SK-N-SH treated with all-trans-retinoic acid at 6 μM for 48 hours (cell line): ENCODE measurements around the gene SCYGR4.

Experiments
- ATAC-seq: fragments of 200-7000 bp; cut with Tn5 transposase; 3 replicates; pipeline ENCODE4 v1.9.1; 2020; ENCODE audit warnings: mild to moderate bottlenecking, moderate library complexity
- ARNTL ChIP-seq: fragments of 450-650 bp; formaldehyde crosslinking; IDR thresholded peaks from 2 replicates; pipeline ENCODE4 v1.5.0; 2020; ENCODE audit warnings: low read depth, mild to moderate bottlenecking, moderate library complexity, borderline replicate concordance
- BACH2 ChIP-seq: fragments of 250-450 bp; sonication (Bioruptor Pico); IDR thresholded peaks from 2 replicates; pipeline ENCODE4 v1.9.0; 2021; ENCODE audit warnings: mild to moderate bottlenecking, borderline replicate concordance
- CSDC2 ChIP-seq: fragments of 250-450 bp; sonication (Bioruptor Pico); IDR thresholded peaks from 2 replicates; pipeline ENCODE4 v1.5.0; 2020; ENCODE audit warnings: mild to moderate bottlenecking, moderate library complexity
- ESRRG ChIP-seq: fragments of 250-450 bp; sonication (Bioruptor Pico); IDR thresholded peaks from 2 replicates; pipeline ENCODE4 v1.6.1; 2021; ENCODE audit warnings: mild to moderate bottlenecking
- ISL1 ChIP-seq: fragments of 250-450 bp; sonication (Bioruptor Pico); IDR thresholded peaks from 2 replicates; pipeline ENCODE4 v2.1.2; 2022; ENCODE audit warnings: mild to moderate bottlenecking, moderate library complexity
- OSR1 ChIP-seq: fragments of 250-450 bp; sonication (Bioruptor Pico); IDR thresholded peaks from 2 replicates; pipeline ENCODE4 v1.8.0; 2022; ENCODE audit warnings: moderate library complexity, mild to moderate bottlenecking, inconsistent platforms
- PPARA ChIP-seq: fragments of 250-450 bp; sonication (Bioruptor Pico); IDR thresholded peaks from 2 replicates; pipeline ENCODE4 v1.5.0; 2020; ENCODE audit warnings: mild to moderate bottlenecking, borderline replicate concordance
- RARB ChIP-seq: fragments of 250-450 bp; sonication (Bioruptor Pico); IDR thresholded peaks from 2 replicates; pipeline ENCODE4 v1.8.0; 2021; ENCODE audit warnings: mild to moderate bottlenecking, moderate library complexity
- SNAI2 ChIP-seq: fragments of 250-450 bp; sonication (Bioruptor Pico); IDR thresholded peaks from 2 replicates; pipeline ENCODE4 v1.5.0; 2020; ENCODE audit warnings: mild to moderate bottlenecking, moderate library complexity
- TCF4 ChIP-seq: fragments of 250-450 bp; sonication (Bioruptor Pico); IDR thresholded peaks from 2 replicates; pipeline ENCODE4 v1.8.0; 2021; ENCODE audit warnings: mild to moderate bottlenecking, moderate library complexity, borderline replicate concordance
- TOX ChIP-seq: fragments of 250-450 bp; sonication (Bioruptor Pico); IDR thresholded peaks from 2 replicates; pipeline ENCODE4 v1.8.0; 2021; ENCODE audit warnings: mild to moderate bottlenecking, moderate library complexity, borderline replicate concordance
- ZC3H10 ChIP-seq: fragments of 250-450 bp; sonication (Bioruptor Pico); IDR thresholded peaks from 2 replicates; pipeline ENCODE4 v1.5.1; 2021; ENCODE audit warnings: mild to moderate bottlenecking, moderate library complexity
- ZFP3 ChIP-seq: fragments of 250-450 bp; sonication (Bioruptor Pico); IDR thresholded peaks from 2 replicates; pipeline ENCODE4 v1.5.0; 2020; ENCODE audit warnings: mild to moderate bottlenecking, moderate library complexity
- ZFP30 ChIP-seq: fragments of 450-650 bp; formaldehyde crosslinking; IDR thresholded peaks from 2 replicates; pipeline ENCODE4 v1.5.0; 2022; ENCODE audit warnings: mild to moderate bottlenecking, moderate library complexity
- ZNF565 ChIP-seq: fragments of 450-650 bp; formaldehyde crosslinking; conservative IDR thresholded peaks from 2 replicates; pipeline ENCODE4 v1.5.0; 2020; ENCODE audit warnings: low read depth, mild to moderate bottlenecking, moderate library complexity
- ZNF70 ChIP-seq: fragments of 450-650 bp; formaldehyde crosslinking; IDR thresholded peaks from 2 replicates; pipeline ENCODE4 v1.5.0; 2020; ENCODE audit warnings: mild to moderate bottlenecking, moderate library complexity
- ZNF8 ChIP-seq: fragments of 450-650 bp; formaldehyde crosslinking; IDR thresholded peaks from 2 replicates; pipeline ENCODE4 v1.5.0; 2020; ENCODE audit warnings: mild to moderate bottlenecking, moderate library complexity
- TF ChIP-seq, protein P1 (sequence below): fragments of 250-450 bp; sonication (Bioruptor Pico); IDR thresholded peaks from 2 replicates; pipeline ENCODE4 v1.5.1; 2020; ENCODE audit warnings: low read depth, mild to moderate bottlenecking, moderate library complexity
- TF ChIP-seq, protein P2 (sequence below): fragments of 250-450 bp; sonication (Bioruptor Pico); IDR thresholded peaks from 2 replicates; pipeline ENCODE4 v1.8.0; 2021; ENCODE audit warnings: low read depth, mild to moderate bottlenecking, moderate library complexity, borderline replicate concordance
- TF ChIP-seq, protein P3 (sequence below): fragments of 250-450 bp; sonication (Bioruptor Pico); IDR thresholded peaks from 2 replicates; pipeline ENCODE4 v1.5.1; 2021; ENCODE audit warnings: mild to moderate bottlenecking, moderate library complexity
- TF ChIP-seq, protein P4 (sequence below): fragments of 250-450 bp; sonication (Bioruptor Pico); IDR thresholded peaks from 2 replicates; pipeline ENCODE4 v1.5.0; 2020; ENCODE audit warnings: mild to moderate bottlenecking, moderate library complexity

The SCYGR4 gene

DNA sequence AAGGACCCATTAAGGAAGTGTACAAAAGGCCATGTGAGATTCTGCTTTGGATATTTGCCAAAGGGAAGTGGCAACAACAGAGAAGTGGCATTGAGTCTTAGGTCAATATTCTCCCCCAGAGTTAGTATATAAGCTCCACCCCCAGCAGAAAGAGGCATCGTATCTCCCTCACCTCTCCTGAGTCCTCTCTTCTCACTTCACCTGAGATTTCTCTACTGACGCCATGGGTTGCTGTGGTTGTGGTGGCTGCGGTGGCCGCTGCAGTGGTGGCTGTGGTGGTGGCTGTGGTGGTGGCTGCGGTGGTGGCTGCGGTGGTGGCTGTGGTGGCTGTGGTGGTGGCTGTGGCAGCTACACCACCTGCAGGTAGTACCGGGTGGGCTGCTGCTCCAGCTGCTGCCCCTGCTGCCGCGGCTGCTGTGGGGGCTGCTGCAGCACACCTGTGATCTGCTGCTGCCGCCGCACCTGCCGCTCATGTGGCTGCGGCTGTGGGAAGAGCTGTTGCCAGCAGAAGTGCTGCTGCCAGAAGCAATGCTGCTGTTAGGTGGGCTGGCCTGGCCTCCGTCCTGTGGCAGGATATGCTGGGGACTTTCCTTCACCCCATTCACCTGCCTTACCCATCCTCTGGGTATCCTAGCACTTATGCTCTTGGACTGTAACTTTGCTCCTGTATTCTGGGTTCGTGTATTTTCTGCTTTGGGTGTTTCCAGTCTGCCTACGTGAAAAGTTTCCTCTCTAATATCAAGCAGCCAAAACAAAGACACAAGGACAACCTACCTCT lies 8.5 kb upstream of the SCYGR4 start:
- no peak for ATAC-seq
- TF ChIP-seq ZNF70 (CRISPR knock-in tag) (no peak), ESRRG (CRISPR knock-in tag) (no peak), ZFP30 (CRISPR knock-in tag) (no peak), TOX (CRISPR knock-in tag) (no peak), ARNTL (CRISPR knock-in tag) (no peak), RARB (CRISPR knock-in tag) (no peak)
- TF ChIP-seq, protein P1, sequence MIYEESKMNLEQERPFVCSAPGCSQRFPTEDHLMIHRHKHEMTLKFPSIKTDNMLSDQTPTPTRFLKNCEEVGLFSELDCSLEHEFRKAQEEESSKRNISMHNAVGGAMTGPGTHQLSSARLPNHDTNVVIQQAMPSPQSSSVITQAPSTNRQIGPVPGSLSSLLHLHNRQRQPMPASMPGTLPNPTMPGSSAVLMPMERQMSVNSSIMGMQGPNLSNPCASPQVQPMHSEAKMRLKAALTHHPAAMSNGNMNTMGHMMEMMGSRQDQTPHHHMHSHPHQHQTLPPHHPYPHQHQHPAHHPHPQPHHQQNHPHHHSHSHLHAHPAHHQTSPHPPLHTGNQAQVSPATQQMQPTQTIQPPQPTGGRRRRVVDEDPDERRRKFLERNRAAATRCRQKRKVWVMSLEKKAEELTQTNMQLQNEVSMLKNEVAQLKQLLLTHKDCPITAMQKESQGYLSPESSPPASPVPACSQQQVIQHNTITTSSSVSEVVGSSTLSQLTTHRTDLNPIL (CRISPR knock-in tag), result no peak
- TF ChIP-seq, protein P2, sequence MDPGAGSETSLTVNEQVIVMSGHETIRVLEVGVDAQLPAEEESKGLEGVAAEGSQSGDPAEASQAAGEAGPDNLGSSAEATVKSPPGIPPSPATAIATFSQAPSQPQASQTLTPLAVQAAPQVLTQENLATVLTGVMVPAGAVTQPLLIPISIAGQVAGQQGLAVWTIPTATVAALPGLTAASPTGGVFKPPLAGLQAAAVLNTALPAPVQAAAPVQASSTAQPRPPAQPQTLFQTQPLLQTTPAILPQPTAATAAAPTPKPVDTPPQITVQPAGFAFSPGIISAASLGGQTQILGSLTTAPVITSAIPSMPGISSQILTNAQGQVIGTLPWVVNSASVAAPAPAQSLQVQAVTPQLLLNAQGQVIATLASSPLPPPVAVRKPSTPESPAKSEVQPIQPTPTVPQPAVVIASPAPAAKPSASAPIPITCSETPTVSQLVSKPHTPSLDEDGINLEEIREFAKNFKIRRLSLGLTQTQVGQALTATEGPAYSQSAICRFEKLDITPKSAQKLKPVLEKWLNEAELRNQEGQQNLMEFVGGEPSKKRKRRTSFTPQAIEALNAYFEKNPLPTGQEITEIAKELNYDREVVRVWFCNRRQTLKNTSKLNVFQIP, result no peak

DNA sequence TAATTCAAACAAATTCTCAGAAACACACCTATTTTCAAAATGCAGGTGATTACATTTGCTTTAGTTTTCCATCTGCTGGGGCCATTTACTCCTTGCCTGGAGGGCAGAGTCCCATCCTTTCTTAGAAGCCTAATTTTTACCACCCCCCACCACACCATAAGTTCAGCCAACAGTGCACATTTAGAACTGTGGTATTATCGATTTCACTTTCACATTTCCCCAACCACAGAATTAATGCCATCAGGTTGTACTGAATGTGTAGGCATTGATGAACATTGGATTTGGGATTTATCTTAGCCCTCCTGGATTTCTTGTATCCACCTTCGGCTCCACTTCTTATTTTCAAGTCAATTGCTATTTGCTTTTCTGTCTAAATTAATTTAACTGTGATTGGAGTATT lies 7.2 kb upstream of the SCYGR4 start:
- TF ChIP-seq, protein P1 (CRISPR knock-in tag), result no peak
- TF ChIP-seq ZC3H10, result no peak
- no peak for TF ChIP-seq ARNTL (CRISPR knock-in tag)
- TF ChIP-seq ZFP3 (CRISPR knock-in tag), result no peak
- TF ChIP-seq ZNF565 (CRISPR knock-in tag), result no peak
- no peak for TF ChIP-seq ZNF8 (CRISPR knock-in tag)
- TF ChIP-seq ZFP30 (CRISPR knock-in tag), result no peak
- no peak for TF ChIP-seq PPARA (CRISPR knock-in tag)
- TF ChIP-seq TCF4 (CRISPR knock-in tag), result no peak
- TF ChIP-seq, protein P3, sequence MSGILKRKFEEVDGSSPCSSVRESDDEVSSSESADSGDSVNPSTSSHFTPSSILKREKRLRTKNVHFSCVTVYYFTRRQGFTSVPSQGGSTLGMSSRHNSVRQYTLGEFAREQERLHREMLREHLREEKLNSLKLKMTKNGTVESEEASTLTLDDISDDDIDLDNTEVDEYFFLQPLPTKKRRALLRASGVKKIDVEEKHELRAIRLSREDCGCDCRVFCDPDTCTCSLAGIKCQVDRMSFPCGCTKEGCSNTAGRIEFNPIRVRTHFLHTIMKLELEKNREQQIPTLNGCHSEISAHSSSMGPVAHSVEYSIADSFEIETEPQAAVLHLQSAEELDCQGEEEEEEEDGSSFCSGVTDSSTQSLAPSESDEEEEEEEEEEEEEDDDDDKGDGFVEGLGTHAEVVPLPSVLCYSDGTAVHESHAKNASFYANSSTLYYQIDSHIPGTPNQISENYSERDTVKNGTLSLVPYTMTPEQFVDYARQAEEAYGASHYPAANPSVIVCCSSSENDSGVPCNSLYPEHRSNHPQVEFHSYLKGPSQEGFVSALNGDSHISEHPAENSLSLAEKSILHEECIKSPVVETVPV (CRISPR knock-in tag), result no peak
- no peak for TF ChIP-seq OSR1
- no peak for TF ChIP-seq BACH2 (CRISPR knock-in tag)
- TF ChIP-seq SNAI2, result no peak
- TF ChIP-seq, protein P2, result no peak
- TF ChIP-seq ESRRG (CRISPR knock-in tag), result no peak
- no peak for TF ChIP-seq ISL1
- no peak for TF ChIP-seq ZNF70 (CRISPR knock-in tag)
- no peak for ATAC-seq

DNA sequence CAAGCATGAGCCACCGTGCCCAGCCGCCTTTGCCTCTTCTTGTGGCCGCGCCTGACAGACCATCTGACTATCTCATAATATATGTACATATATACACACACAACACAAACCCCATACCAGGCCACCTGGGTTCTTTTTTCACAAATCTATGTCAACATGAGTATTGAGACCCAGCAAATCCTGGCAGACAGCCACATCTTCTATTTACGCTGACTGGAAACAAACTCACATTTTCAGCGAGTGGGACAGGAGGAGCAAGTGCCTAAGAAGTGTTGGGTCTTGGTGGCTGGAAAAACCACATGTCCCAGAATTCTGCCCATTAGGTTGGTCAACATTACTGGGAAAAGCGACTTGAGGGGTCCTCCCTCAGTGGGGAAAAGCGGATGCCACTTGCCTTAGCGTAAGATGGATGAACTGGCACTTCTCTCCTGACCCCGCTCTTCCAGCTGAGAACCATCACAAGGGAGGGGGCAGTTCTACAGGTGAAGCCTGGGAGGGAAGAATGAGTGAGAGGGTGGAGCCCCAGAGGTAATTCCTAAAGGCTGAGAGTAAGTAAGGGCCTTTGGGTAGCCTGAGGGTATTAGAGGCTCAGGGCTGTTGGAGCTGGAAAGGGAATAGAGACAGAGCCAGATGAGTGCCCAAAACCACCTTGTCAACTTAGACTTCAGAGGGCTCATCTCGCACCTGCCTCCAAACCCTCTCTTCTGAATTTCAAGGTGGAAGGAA lies 4.6 kb upstream of the SCYGR4 start:
- no peak for ATAC-seq
- TF ChIP-seq ZFP3 (CRISPR knock-in tag) (no peak), TOX (CRISPR knock-in tag) (no peak), ZNF70 (CRISPR knock-in tag) (no peak), OSR1 (no peak), CSDC2 (CRISPR knock-in tag) (no peak), BACH2 (CRISPR knock-in tag) (no peak), TCF4 (CRISPR knock-in tag) (no peak), SNAI2 (no peak), ISL1 (no peak), ZNF8 (CRISPR knock-in tag) (no peak), PPARA (CRISPR knock-in tag) (no peak), ZFP30 (CRISPR knock-in tag) (no peak)
- TF ChIP-seq, protein P1 (CRISPR knock-in tag), result no peak
- TF ChIP-seq, protein P4, sequence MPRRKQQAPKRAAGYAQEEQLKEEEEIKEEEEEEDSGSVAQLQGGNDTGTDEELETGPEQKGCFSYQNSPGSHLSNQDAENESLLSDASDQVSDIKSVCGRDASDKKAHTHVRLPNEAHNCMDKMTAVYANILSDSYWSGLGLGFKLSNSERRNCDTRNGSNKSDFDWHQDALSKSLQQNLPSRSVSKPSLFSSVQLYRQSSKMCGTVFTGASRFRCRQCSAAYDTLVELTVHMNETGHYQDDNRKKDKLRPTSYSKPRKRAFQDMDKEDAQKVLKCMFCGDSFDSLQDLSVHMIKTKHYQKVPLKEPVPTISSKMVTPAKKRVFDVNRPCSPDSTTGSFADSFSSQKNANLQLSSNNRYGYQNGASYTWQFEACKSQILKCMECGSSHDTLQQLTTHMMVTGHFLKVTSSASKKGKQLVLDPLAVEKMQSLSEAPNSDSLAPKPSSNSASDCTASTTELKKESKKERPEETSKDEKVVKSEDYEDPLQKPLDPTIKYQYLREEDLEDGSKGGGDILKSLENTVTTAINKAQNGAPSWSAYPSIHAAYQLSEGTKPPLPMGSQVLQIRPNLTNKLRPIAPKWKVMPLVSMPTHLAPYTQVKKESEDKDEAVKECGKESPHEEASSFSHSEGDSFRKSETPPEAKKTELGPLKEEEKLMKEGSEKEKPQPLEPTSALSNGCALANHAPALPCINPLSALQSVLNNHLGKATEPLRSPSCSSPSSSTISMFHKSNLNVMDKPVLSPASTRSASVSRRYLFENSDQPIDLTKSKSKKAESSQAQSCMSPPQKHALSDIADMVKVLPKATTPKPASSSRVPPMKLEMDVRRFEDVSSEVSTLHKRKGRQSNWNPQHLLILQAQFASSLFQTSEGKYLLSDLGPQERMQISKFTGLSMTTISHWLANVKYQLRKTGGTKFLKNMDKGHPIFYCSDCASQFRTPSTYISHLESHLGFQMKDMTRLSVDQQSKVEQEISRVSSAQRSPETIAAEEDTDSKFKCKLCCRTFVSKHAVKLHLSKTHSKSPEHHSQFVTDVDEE, result no peak
- TF ChIP-seq, protein P3 (CRISPR knock-in tag), result no peak
